Kidney glomerular epithelial cell (primary cell): ENCODE results near the gene GET4.
"Not testable (repeated sequence)": the region's sequence is repeated elsewhere in the genome, so short reads cannot be mapped to it uniquely, and the experiment has no call there.

ENCODE experiments used
- DNase-seq: peaks from one replicate; lab custom pipeline; 2025; lab: John Stamatoyannopoulos, UW

Gene GET4

GRCh38 chr7:845731-846130 lies 30.6 kb upstream of the GET4 start:
- DNase-seq = no peak

DNA sequence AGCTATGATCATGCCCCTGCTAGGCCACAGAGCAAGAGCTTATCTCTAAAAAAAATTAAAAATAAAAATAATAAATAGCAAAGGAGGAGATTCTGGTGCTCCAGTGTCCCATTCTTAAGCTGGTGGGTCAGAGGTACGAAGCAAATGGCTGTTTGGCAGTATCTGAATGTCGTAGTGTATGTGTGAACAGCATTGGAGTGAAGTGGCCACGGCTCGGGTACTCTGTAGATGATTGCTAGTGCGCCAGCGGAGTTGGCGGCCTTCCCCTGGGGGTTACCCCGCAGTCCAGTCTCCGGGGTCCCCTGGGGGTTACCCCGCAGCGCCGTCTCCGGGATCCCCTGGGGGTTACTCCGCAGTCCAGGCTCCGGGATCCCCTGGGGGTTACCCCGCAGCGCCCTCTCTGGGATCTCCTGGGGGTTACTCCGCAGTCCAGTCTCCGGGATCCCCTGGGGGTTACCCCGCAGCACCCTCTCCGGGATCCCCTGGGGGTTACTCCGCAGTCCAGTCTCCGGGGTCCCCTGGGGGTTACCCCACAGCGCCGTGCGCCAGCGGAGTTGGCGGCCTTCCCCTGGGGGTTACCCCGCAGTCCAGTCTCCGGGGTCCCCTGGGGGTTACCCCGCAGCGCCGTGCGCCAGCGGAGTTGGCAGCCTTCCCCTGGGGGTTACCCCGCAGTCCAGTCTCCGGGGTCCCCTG lies 29.2 kb upstream of the GET4 start:
- DNase-seq = not testable (repeated sequence)

- not testable (repeated sequence) for DNase-seq
These were observed 28.6 kb upstream of the GET4 start for GRCh38 chr7:847728-848127.

DNA sequence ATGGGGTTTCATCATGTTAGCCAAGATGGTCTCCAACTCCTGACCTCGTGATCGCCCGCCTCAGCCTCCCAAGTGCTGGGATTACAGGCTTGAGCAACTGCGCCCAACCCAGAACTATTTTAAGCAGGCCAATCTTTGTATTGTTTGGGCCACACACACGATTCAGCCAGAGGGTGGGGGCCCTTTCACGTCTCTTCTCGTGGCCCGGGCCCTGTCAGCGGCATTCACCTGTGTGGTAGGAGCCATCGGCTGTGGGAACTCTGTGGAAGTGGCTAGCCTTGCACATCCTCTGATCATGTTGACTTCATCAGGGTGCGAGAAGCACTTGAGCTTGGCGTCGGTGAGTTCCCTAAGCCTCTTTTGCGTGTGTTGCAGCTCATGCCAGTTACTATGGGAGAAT lies 27.2 kb upstream of the GET4 start:
- DNase-seq = no peak

DNA sequence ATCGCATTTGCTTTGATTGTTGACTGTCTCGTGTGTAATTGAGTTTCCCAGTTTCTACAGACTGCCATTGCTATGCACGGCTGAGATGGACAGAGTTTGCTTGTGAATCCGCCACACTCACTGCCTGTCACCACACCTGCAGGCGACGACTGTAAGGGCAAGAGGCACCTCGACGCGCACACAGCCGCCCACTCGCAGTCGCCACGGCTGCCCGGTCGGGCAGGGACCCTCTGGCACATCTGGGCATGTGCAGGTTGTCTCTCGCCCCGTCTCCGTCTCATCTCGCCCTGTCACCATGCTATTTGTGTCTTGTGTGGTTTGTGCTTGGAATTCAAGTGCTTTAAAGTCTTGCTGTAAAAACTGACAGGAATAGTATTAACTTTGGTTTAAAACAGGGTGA lies 26.6 kb upstream of the GET4 start:
- DNase-seq = no peak

DNA sequence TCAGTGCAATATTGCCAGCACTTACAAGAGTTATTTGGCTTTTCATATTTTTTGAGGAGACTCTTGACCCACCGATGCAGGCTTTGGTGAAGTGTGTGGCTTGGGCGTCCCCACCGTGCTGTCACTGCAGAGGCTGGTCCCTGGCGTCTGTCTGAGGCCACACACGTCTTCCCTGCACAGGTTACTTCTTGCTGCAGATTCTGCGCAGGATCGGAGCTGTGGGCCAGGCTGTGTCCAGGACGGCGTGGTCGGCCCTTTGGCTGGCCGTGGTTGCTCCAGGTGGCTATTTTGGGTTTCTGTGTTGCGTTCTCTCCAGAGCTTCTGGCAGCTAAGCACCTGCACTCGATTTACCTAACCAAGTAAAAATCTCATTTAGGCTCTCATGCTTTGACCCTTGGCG lies 25.1 kb upstream of the GET4 start:
- no peak for DNase-seq

DNA sequence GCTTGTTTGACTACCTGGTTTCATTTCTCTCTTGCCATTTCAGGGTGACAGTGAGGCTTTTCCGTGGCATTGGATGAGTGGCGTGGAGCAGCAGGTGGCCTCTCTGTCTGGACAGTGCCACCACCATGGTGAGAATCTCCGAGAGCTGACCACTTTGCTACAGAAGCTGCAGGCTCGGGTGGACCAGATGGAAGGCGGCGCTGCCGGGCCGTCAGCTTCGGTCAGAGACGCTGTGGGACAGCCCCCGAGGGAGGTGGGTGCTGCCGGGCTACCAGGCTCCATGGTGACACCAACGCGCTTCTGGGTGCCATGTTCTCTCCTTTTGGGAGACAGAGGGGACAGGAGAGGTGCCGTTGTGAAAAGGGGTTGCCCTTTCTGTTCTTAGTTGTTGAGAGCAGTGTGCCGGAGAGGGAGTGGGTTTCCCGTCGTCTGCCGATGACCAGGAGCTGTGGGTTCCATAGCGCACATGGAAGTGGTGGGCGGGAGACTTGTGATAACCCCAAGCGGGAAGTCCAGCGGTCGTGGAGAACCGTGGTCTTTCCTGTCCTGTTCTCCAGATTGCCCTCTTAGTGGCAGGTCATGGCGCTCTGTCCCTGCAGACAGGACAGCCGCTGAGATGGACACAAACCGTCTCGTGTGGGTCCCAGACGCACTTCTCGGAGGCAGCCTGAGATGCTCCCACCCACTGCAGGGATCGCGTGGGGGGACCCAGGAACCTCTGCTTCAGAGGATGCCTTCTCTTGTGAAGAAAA lies 22.8 kb upstream of the GET4 start:
- no peak for DNase-seq

GRCh38 chr7:854118-854775 lies 22.1 kb upstream of the GET4 start:
- no peak for DNase-seq

DNA sequence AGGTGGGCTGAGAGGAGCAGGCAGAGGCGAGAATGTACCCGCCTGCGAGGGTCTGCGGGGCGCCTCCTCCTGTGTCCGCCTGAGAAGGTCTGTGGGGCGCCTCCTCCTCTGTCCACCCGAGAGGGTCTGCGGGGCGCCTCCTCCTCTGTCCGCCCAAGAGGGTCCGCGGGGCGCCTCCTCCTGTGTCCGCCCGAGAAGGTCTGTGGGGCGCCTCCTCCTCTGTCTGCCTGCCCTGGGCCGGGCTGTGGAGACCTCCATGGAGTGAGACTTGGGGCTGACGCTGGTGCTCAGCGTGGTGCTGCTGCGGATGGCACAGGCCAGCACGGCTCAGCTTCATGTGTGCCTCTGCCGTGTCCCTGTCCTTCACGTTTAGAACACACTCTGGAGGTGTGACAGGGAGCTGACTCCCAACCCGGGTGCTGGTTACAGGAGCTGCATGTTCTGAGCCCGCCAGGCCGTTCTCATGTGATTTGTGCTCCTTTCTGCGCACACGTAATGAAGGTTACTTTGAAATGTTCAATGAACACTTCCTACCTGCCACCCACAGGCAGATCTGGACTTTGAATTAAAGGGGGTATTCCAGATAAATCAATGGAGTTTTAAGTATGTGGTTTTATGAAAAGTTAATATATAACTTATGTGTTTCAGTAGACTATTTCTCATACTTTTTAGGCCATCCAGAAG lies 20.5 kb upstream of the GET4 start:
- no peak for DNase-seq

- DNase-seq = no peak
These were observed 19.8 kb upstream of the GET4 start for GRCh38 chr7:856444-857095.

DNA sequence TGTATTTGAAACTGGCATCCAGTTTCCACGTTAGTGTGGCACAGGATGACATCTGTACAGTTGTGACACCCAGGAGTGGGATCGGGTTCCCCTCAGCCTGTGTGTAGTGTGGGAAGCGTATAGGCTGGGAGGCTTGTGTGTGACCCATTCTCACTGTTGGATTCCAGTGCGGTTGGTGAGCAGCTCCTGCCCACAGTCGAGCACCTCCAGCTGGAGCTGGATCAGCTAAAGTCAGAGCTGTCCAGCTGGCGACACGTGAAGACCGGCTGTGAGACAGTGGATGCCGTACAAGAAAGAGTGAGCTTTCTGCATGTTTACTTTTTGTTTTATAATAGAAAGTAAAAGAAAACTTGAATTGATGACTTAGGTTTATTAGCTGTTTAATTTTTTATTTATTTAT lies 18.7 kb upstream of the GET4 start:
- DNase-seq = no peak

GRCh38 chr7:859359-860030 lies 16.9 kb upstream of the GET4 start:
- no peak for DNase-seq

DNA sequence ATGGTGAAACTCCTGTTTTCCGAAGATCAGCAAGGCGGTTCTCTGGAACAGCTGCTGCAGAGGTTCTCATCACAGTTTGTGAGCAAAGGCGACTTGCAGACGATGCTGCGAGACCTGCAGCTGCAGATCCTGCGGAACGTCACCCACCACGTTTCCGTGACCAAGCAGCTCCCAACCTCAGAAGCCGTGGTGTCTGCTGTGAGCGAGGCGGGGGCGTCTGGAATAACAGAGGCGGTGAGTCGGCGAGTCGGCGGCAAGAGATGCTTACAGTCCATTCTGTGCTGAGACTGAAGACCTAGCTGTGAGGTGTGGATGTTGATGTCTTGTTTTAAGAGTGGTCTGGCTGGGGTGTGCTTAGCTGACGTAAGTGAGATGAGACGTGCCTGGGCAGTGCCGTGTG lies 16.2 kb upstream of the GET4 start:
- no peak for DNase-seq

- no peak for DNase-seq
These were observed 15.1 kb upstream of the GET4 start for GRCh38 chr7:861222-861621.

DNA sequence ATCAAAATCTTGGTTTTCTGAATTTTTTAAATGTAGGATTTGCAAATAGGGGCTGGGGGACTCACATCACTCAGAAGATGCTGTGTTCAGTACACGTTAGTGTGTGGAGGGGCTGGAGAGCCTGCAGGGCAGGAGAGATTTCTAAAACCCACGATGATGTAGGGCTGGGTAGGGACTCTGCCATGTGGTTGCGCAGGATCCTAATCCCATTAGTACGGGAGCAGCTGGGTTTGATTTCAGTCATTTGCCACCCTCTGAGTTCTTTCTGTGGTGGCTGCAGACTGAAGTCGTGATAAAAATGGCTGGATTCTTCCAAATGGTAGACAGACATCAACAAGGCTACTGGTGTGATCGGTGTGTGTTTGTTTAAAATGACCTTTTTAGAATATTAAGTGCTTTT lies 14.2 kb upstream of the GET4 start:
- DNase-seq = no peak

- no peak for DNase-seq
These were observed 13.2 kb upstream of the GET4 start for GRCh38 chr7:863106-863505.

DNA sequence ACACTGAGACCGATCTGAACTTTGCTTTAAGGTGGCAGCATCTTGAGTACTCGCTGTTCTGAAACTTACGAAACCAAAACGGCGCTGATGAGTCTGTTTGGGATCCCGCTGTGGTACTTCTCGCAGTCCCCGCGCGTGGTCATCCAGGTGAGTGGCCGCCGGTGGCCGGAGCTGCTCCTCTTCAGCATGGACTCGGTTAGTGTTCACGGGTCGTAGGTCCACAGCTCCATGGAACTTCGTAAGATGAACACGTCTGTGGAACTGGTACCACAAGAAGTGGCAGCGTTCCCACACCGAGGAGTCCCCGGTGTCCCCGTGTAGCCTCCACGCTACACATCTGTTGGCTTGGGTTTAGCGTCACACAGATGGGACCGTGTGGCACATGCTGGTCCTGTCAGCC lies 10.4 kb upstream of the GET4 start:
- DNase-seq = no peak

- no peak for DNase-seq
These were observed 9.4 kb upstream of the GET4 start for GRCh38 chr7:867001-867405.

DNA sequence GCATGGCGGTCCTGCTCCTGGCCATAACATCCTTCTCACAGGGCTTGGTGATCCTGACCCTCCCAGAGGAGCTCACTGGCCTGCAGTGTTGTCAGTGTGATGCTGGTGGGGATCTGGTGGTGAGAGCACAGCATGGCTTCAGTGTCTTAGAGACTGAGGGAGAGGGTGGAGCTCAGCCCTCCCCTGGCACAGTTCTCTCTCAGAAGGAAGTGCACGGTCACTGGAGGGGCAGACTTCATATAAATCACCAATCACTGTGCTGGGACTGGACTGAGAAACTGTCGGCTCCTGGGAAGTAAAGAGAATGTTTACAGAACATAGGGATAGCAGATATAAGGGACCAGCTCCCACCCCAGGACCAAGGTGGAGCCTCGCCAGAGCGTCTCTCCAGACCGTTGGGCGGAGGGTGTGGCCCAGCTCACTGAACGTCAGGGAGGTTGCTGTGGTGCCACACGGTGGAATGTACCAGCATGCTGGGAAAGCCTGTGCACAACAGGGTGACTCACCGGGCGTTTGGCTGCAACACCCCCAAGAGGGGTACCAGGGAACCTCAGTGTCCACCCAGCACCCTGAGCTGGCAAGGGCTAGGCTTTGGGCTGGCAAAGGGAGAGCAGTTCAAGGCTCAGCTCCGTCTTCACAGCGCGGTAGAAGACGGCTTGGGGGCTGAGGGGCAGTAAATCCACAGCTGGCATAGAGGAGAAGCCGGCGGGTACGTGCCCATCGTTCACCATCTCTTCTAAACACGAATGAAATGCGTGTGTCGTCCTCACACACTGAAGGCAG lies 8.8 kb upstream of the GET4 start:
- no peak for DNase-seq

DNA sequence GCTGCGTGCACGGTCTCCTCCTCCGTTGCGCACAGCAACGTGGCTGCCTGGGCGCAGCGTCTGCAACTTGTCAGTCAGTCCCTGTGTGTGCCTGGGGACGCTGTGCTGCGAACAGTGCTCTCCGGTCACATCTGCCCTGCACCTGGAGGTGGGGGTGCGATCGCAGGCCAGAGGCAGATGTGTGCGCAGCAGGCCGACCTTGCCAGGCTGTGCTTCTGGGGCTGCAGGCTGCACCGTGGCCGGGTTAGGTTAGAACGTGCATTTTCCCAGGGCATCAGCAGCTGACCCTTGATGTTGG lies 8.2 kb upstream of the GET4 start:
- no peak for DNase-seq

DNA sequence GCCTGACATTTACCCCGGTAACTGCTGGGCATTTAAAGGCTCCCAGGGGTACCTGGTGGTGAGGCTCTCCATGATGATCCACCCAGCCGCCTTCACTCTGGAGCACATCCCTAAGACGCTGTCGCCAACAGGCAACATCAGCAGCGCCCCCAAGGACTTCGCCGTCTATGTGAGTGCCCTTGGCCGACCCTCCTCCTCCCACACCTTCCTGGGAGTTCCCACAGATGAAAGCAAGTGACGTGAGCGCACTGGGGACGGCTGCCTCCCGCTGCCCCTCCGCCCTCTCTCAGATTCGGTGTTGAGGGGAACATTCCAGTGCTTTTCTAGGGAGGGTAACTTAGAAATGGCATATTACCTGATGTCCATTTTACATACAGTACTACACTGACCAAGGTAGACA lies 7.0 kb upstream of the GET4 start:
- no peak for DNase-seq
